Sigmoid colon (tissue), 4 donors: ENCODE results near the gene ARHGEF37.

ENCODE experiments used
- POLR2A ChIP-seq, 2 donors: fragments of 450-650 bp; IDR thresholded peaks; one replicate each; pipeline ENCODE4 v1.6.1; 2016; ENCODE audit warnings: antibody characterized with exemption in 2 of 2, mild to moderate bottlenecking in 2 of 2, moderate library complexity in 2 of 2
- POLR2AphosphoS5 ChIP-seq, 4 donors: sonication (generic); formaldehyde crosslinking; IDR thresholded peaks; one replicate each; pipeline ENCODE4 v1.6.1; 2017; ENCODE audit warnings: antibody characterized with exemption in 4 of 4
- TF ChIP-seq, protein P1 (sequence below), 4 experiments: fragments of 450-650 bp in 3 of 4; fragments of 200-600 bp in 1 of 4; IDR thresholded peaks; one replicate each; pipeline ENCODE4 v1.5.1; 2016 to 2019; ENCODE audit warnings: antibody characterized with exemption in 4 of 4, mild to moderate bottlenecking in 3 of 4, moderate library complexity in 2 of 4

DNA sequence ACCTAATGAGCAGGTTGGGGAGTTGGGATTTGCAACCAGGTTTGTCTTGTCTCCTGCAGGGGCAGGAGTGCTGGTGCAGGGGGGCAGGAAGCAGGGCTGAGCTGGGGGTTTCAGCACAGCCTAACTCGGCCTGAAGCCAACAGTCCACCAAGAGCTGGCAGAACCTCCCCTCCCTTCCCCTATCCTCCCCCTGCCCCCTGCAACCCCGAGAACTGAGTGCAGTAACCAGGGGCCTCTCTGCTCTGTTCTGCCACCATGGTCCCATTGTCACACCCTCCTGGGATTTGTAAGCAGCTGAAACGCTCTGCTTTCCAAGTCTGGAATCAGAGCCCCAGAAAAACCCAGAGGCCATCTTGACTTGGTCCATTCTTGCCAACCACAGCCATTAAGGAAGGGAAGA lies 72.9 kb downstream of the ARHGEF37 start:
- TF ChIP-seq, protein P1, sequence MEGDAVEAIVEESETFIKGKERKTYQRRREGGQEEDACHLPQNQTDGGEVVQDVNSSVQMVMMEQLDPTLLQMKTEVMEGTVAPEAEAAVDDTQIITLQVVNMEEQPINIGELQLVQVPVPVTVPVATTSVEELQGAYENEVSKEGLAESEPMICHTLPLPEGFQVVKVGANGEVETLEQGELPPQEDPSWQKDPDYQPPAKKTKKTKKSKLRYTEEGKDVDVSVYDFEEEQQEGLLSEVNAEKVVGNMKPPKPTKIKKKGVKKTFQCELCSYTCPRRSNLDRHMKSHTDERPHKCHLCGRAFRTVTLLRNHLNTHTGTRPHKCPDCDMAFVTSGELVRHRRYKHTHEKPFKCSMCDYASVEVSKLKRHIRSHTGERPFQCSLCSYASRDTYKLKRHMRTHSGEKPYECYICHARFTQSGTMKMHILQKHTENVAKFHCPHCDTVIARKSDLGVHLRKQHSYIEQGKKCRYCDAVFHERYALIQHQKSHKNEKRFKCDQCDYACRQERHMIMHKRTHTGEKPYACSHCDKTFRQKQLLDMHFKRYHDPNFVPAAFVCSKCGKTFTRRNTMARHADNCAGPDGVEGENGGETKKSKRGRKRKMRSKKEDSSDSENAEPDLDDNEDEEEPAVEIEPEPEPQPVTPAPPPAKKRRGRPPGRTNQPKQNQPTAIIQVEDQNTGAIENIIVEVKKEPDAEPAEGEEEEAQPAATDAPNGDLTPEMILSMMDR (IDR thresholded peaks at IDR 0.05): no peak
- TF ChIP-seq POLR2AphosphoS5 (IDR thresholded peaks at IDR 0.05): no peak
- TF ChIP-seq POLR2A (IDR thresholded peaks at IDR 0.05): no peak
